Prostate gland (tissue), 2 donors: ENCODE results near the gene BDH2. TPM values are rescaled to one million over a fixed set of nuclear protein-coding genes. Genes with fewer than 3 reads are reported as not detected.

ENCODE experiments used
- DNase-seq: peaks from one replicate; pipeline ENCODE4 v3.0.0-alpha.2; 2019; ENCODE audit warnings: low spot score
- H3K27ac ChIP-seq, 2 donors: fragments of 200-600 bp; sonication (generic); 2 replicates each; pipeline ENCODE4 v1.5.1; 2017 to 2019
- H3K27me3 ChIP-seq: fragments of 200-600 bp; sonication (generic); replicated peaks from 2 replicates; pipeline ENCODE4 v1.5.1; 2019; ENCODE audit not compliant: insufficient read depth
- H3K36me3 ChIP-seq, 2 donors: fragments of 200-600 bp; sonication (generic); 1 replicate in 1 of 2; 2 replicates in 1 of 2; pipeline versions ENCODE4 v1.5.1 to v1.8.1; 2017 to 2019
- H3K4me1 ChIP-seq: fragments of 200-600 bp; sonication (generic); replicated peaks from 2 replicates; pipeline ENCODE4 v1.5.1; 2019
- H3K4me3 ChIP-seq, 2 donors: fragments of 200-600 bp; sonication (generic); 2 replicates each; pipeline ENCODE4 v1.5.1; 2017 to 2019
- H3K9me3 ChIP-seq: fragments of 200-600 bp; sonication (generic); 2 replicates; pipeline ENCODE4 v1.5.1; 2017
- POLR2A ChIP-seq: fragments of 450-650 bp; IDR thresholded peaks from one replicate; pipeline ENCODE4 v1.6.1; 2016; ENCODE audit warnings: antibody characterized with exemption, mild to moderate bottlenecking
- POLR2AphosphoS5 ChIP-seq: sonication (generic); formaldehyde crosslinking; IDR thresholded peaks from one replicate; pipeline ENCODE4 v1.6.1; 2017; ENCODE audit warnings: antibody characterized with exemption
- WGBS: methylation state at CpG from one replicate; pipeline ENCODE4 v1.1.5; 2018; 5-methylcytosine and 5-hydroxymethylcytosine counted together
- intact Hi-C: fragments of 100-400 bp; cut with DNase I; formaldehyde crosslinking; loops from one replicate; pipeline ENCODE4 v1.14.2; 2022
- total RNA-seq, 2 donors: library from RNA; depleted of rRNA; stranded (reverse); fragments of >200 nt; gene quantifications; one replicate each; pipeline ENCODE4 v1.1.0, GENCODE V29; 2016
- TF ChIP-seq, protein P1 (sequence below), 4 experiments: fragments of 200-600 bp in 2 of 4; fragments of 450-650 bp in 2 of 4; sonication (generic) in 2 of 4; IDR thresholded peaks; 1 replicate in 3 of 4; 2 replicates in 1 of 4; pipeline ENCODE4 v1.5.1; 2016 to 2019; ENCODE audit warnings: antibody characterized with exemption in 4 of 4, mild to moderate bottlenecking in 2 of 4, moderate library complexity in 2 of 4

The BDH2 gene
- total RNA-seq, 2 donors from 2014 or later: 41.5 to 54.1 TPM

DNA sequence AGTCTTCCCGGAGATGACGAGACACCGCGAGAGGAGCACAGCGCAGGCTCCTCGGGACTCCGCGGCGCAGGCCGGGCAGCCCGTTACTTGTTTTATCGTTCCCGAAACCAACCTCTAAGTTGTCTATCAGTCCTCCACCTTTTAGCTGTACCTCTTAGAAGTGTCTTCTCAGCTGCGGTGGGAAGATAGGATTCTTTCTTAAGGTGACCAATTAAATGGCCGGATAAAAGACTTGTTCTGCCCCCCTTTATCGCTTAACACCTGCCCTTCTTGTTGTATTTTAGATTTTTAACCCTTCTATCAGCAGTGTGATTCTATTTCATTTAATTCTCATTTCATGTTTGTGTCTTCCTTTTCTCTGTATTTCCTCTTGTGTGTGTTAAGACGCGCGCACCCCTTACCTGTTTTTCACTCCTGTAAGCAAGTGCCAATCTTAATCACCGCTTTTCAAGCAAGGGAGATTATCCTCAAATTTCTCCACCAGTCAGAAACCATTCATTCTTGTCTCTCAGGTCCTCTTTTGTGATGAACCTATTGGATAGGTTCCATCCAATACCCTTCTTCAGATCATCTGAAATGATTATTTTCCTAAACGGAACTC lies 22.8 kb downstream of the BDH2 start, which contains the start of gene SLC9B2:
Gene SLC9B2 (minus strand): TSS at position 15 of the 601 bp plus-strand sequence. CDS start 9,211 bp downstream, outside the sequence.
- Histone ChIP-seq H3K4me1 (no peaks in the 10 kb centered on the region), H3K27me3 (no peaks in the 10 kb centered on the region), H3K36me3 (no peaks in the 10 kb centered on the region), H3K27ac (peak within 1 kb of the TSS; percentile 71 to 78), H3K4me3 (peak within 1 kb of the TSS; percentile 52 to 54), H3K9me3 (no peaks in the 10 kb centered on the region)
- no peak for DNase-seq
- 20% methylated on average over 20 of the region's 21 CpGs for WGBS
- TF ChIP-seq POLR2A: no peak
- TF ChIP-seq, protein P1, sequence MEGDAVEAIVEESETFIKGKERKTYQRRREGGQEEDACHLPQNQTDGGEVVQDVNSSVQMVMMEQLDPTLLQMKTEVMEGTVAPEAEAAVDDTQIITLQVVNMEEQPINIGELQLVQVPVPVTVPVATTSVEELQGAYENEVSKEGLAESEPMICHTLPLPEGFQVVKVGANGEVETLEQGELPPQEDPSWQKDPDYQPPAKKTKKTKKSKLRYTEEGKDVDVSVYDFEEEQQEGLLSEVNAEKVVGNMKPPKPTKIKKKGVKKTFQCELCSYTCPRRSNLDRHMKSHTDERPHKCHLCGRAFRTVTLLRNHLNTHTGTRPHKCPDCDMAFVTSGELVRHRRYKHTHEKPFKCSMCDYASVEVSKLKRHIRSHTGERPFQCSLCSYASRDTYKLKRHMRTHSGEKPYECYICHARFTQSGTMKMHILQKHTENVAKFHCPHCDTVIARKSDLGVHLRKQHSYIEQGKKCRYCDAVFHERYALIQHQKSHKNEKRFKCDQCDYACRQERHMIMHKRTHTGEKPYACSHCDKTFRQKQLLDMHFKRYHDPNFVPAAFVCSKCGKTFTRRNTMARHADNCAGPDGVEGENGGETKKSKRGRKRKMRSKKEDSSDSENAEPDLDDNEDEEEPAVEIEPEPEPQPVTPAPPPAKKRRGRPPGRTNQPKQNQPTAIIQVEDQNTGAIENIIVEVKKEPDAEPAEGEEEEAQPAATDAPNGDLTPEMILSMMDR (IDR thresholded peaks at IDR 0.05): no peak
- intact Hi-C loops: loop anchor here (10.0 kb wide), 1 partner anchor 212 kb away; the partner anchor contains the start of gene CISD2

DNA sequence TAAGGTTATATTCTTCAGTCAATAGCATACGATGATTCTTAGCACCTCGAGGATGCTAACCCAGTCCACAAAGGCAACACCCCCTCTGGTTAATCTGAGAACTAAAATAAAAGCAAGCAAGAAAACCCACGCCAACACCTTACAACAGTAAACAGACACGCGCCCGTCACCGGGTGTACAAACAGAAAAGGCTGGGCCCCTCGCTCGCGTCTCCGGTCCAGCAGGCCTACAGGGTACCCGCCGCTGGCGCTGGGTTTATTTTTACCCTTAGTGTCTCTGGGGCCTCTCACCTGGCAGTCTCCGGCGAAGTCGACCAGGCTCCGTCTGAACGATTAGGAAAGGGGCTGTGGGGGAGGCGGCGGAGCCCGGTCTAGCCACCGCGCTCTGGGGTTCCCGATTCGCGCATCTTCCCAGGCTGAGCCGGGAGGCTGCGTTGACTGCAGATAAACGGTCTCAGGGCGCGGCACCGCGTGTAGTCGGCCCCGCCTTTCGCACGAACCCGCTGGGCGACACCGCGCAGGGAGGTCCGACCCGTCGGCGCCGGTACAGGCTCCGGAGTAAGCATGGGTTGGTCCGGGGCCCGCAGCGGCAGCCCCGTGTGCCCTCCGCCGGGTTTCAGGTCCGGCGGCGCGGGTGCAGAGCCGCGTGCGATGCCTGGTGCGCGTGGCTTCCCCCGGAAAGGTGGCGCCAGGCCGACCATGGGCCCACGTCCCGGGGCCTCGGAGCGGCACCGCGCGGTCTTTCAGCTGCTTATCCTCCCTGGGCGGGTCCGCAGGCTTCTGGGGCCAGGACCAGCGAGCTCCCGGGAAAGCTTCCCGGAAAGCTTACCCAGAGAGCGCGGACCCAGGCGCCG lies 23.5 kb downstream of the BDH2 start:
- Histone ChIP-seq H3K36me3 (no peaks in the 10 kb centered on the region), H3K4me1 (no peaks in the 10 kb centered on the region), H3K4me3 (peak overlapping the region; percentile 52 to 54), H3K27me3 (no peaks in the 10 kb centered on the region), H3K9me3 (no peaks in the 10 kb centered on the region), H3K27ac (peak overlapping the region; percentile 71 to 78)
- TF ChIP-seq, protein P1 (IDR thresholded peaks at IDR 0.05): no peak
- TF ChIP-seq POLR2A (no peak), POLR2AphosphoS5 (no peak)
- WGBS: under 1% methylated on average over 49 of the region's 82 CpGs
- intact Hi-C loops: loop anchor here (10.0 kb wide), 1 partner anchor 211 kb away; the partner anchor contains the start of gene CISD2
- peak; percentile 30 for DNase-seq

DNA sequence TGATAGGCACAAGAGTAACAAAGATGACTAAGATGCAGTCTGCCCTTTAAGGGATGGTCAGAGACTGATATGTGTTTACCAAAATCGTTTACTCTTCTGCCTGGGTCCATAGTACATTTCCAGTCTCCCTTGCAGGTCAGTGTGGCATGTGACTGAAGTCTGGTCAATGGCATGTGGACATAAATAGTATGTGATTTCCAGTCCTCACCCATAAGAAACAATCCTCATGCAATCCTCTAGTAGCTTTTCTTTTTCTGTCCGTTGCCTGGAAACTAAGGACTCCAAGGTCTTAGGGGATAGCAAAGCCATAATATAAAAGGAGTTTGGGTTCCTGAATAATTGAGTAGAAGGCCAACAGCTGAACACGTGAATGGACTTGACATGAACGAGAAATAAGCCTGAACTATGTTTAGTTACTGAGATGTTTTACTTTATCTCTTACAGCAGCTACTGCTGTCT lies 24.2 kb downstream of the BDH2 start:
- peak overlapping the region; percentile 52 to 54 for H3K4me3 ChIP-seq
- no peak for TF ChIP-seq POLR2AphosphoS5
- TF ChIP-seq, protein P1 (IDR thresholded peaks at IDR 0.05): no peak
- TF ChIP-seq POLR2A: no peak
- intact Hi-C loops: loop anchor here (10.0 kb wide), 1 partner anchor 211 kb away; the partner anchor contains the start of gene CISD2

DNA sequence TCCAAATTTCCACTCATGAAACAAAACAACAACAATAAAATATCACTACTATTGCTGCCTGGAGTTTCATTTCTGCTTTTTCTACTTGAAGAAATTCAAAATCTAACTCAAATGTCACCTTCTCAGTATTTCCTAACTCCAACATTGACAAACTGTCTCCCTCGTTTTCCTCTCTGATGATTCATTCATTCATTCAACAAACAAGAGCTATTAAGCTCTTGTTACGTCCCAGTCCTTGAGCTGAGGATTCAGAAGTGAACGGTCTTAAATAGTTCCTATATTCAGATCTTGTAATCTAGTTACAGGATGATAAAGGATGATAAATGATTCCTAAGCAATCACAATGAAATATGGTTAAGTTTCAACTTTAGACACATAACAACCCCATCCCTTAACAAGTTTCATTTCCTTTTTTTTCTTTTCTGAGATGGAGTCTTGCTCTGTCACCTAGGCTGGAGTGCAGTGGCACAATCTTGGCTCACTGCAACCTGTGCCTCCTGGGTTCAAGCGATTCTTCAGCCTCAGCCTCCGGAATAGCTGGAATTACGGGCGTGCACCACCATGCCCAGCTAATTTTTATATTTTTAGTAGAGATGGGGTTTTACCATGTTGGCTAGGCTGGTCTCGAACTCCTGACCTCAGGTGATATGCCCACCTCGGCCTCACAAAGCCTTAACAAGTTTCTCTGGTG lies 24.7 kb downstream of the BDH2 start:
- H3K27ac ChIP-seq: no peak overlapping the region
- intact Hi-C loops: loop anchor here (10.0 kb wide), 1 partner anchor 210 kb away; the partner anchor contains the start of gene CISD2
- no peaks in the 10 kb centered on the region for H3K36me3 ChIP-seq
- no peaks in the 10 kb centered on the region for H3K27me3 ChIP-seq
- DNase-seq: no peak
- TF ChIP-seq POLR2AphosphoS5: no peak
- no peak for TF ChIP-seq POLR2A
- TF ChIP-seq, protein P1 (IDR thresholded peaks at IDR 0.05): no peak
- H3K4me1 ChIP-seq: no peaks in the 10 kb centered on the region
- H3K9me3 ChIP-seq: no peaks in the 10 kb centered on the region
- no peak overlapping the region for H3K4me3 ChIP-seq
- WGBS: 88% methylated on average over 9 of the region's 9 CpGs

More for the DNA sequence above, 24.2 kb downstream of the BDH2 start:
- Histone ChIP-seq H3K4me1 (no peaks in the 10 kb centered on the region), H3K27me3 (no peaks in the 10 kb centered on the region), H3K36me3 (no peaks in the 10 kb centered on the region), H3K27ac (no peak overlapping the region), H3K9me3 (no peaks in the 10 kb centered on the region)
- no peak for DNase-seq
- 19% methylated on average over 4 of the region's 4 CpGs for WGBS
